Measurements from ENCODE around the gene FRK. TPM values are rescaled to one million over a fixed set of nuclear protein-coding genes. Genes with fewer than 3 reads are reported as not detected.

The FRK gene
- total RNA-seq, 1 donor from 2014 or later: 0.77 TPM

DNA sequence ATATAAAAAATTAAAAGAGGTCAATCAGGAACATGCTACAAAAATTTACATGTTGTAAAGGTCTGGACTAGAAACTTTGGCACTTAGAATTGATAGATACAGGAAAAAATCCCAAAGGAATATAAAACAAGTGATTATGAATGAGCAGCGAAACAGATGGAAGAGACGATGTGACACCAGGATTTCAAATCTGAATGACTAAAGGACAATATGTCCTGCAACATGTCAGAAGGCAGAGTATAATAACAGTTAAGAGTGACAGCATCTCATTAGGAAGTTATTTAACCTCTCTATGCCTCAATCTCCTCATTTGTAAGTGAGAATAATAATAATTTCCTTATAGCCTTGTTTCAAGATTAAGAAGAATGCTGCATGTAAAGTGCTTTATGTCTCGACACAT lies 50.3 kb downstream of the FRK start:
- H3K4me3 Mint-ChIP-seq (ENCODE audit: unreplicated experiment): no peak overlapping the region
- H3K9me3 ChIP-seq (ENCODE audit: insufficient read depth, low read depth, low read length): no peaks in the 10 kb centered on the region
- no peak overlapping the region for H3K27ac ChIP-seq (ENCODE audit: low read depth, low read length)
- H3K27me3 ChIP-seq (ENCODE audit: insufficient read depth, low read length): no peaks in the 10 kb centered on the region
- no peaks in the 10 kb centered on the region for H3K79me2 ChIP-seq (ENCODE audit: insufficient read depth, low read length)
- no peaks in the 10 kb centered on the region for H3K36me3 Mint-ChIP-seq (ENCODE audit: low read depth, unreplicated experiment)
- H3K4me1 ChIP-seq (ENCODE audit: insufficient read depth, low read length): peaks cover 9% of the 10 kb centered on the region
- peaks cover 20% of the 10 kb centered on the region for H3K4me1 Mint-ChIP-seq (ENCODE audit: low read depth, unreplicated experiment)
- no peak overlapping the region for H3K27ac Mint-ChIP-seq (ENCODE audit: unreplicated experiment)
- H3K4me3 ChIP-seq (ENCODE audit: insufficient read depth, low read depth, low read length): no peak overlapping the region
- no peaks in the 10 kb centered on the region for H3K36me3 ChIP-seq (ENCODE audit: insufficient read depth, low read length)
- no peak overlapping the region for H3K9ac ChIP-seq (ENCODE audit: low read length)
- no peak overlapping the region for H2AFZ ChIP-seq (ENCODE audit: low read depth, low read length)
- DNase-seq (ENCODE audit: low read depth) (no peak), FAIRE-seq (no peak)
- H3K9me3 Mint-ChIP-seq (ENCODE audit: unreplicated experiment): no peaks in the 10 kb centered on the region
- no peaks in the 10 kb centered on the region for H4K20me1 ChIP-seq (ENCODE audit: insufficient read depth, low read length)
- TF ChIP-seq EZH2 (IDR thresholded peaks at IDR 0.05; ENCODE audit: insufficient read depth, low read length) (no peak), CTCF (IDR thresholded peaks at IDR 0.05; ENCODE audit: insufficient read depth, low read depth, low read length) (no peak)
- no peaks in the 10 kb centered on the region for H3K27me3 Mint-ChIP-seq (ENCODE audit: low read depth, unreplicated experiment)
- no peak overlapping the region for H3K4me2 ChIP-seq (ENCODE audit: low read length)

- H2AFZ ChIP-seq (ENCODE audit: low read depth, low read length): peak overlapping the region; percentile 12
- DNase-seq (ENCODE audit: low read depth): peak; percentile 77
- H3K4me1 ChIP-seq (ENCODE audit: insufficient read depth, low read length): peaks cover 9% of the 10 kb centered on the region
- Mint-ChIP-seq H3K9me3 (ENCODE audit: unreplicated experiment) (no peaks in the 10 kb centered on the region), H3K4me3 (ENCODE audit: unreplicated experiment) (no peak overlapping the region), H3K36me3 (ENCODE audit: low read depth, unreplicated experiment) (no peaks in the 10 kb centered on the region), H3K27me3 (ENCODE audit: low read depth, unreplicated experiment) (no peaks in the 10 kb centered on the region), H3K4me1 (ENCODE audit: low read depth, unreplicated experiment) (peaks cover 23% of the 10 kb centered on the region), H3K27ac (ENCODE audit: unreplicated experiment) (peak overlapping the region; percentile 96)
- no peaks in the 10 kb centered on the region for H4K20me1 ChIP-seq (ENCODE audit: insufficient read depth, low read length)
- H3K79me2 ChIP-seq (ENCODE audit: insufficient read depth, low read length): no peaks in the 10 kb centered on the region
- H3K27ac ChIP-seq (ENCODE audit: low read depth, low read length): peak overlapping the region; percentile 42
- peak overlapping the region; percentile 70 for H3K4me2 ChIP-seq (ENCODE audit: low read length)
- H3K27me3 ChIP-seq (ENCODE audit: insufficient read depth, low read length): no peaks in the 10 kb centered on the region
- TF ChIP-seq EZH2 (IDR thresholded peaks at IDR 0.05; ENCODE audit: insufficient read depth, low read length) (no peak), CTCF (IDR thresholded peaks at IDR 0.05; ENCODE audit: insufficient read depth, low read depth, low read length) (no peak)
- no peaks in the 10 kb centered on the region for H3K36me3 ChIP-seq (ENCODE audit: insufficient read depth, low read length)
- no peaks in the 10 kb centered on the region for H3K9me3 ChIP-seq (ENCODE audit: insufficient read depth, low read depth, low read length)
- H3K9ac ChIP-seq (ENCODE audit: low read length): peak overlapping the region; percentile 20
- H3K4me3 ChIP-seq (ENCODE audit: insufficient read depth, low read depth, low read length): no peak overlapping the region
- peak; percentile 29 for FAIRE-seq
Observed at GRCh38 chr6:116008470-116009243, 52.0 kb downstream of the FRK start.
